ENCODE results near the gene TENM3. TPM values are rescaled to one million over a fixed set of nuclear protein-coding genes. Genes with fewer than 3 reads are reported as not detected.

The TENM3 gene
- total and polyA plus RNA-seq, 2 donors (not counting 3 experiments of a cell fraction or from before 2014, with no cell fraction given) = 3.2 to 6.2 TPM

- no peak overlapping the region for H3K9ac ChIP-seq (replicated peaks; ENCODE audit: extremely low read depth, insufficient read depth, low read length)
- POLR2A ChIA-PET = no interaction called here
- dilution Hi-C loops (cut with MboI; ENCODE audit: extremely low pct_ligation_motif_present, low sequenced_read_pairs) = no loop called here
These were observed 43.7 kb downstream of the TENM3 start for GRCh38 chr4:182286931-182287330.

More at GRCh38 chr4:182286931-182287330, 43.7 kb downstream of the TENM3 start:
- CTCF ChIA-PET = no interaction called here
- H3K27me3 ChIP-seq (ENCODE audit: control insufficient read depth in 2 of 2, insufficient read depth in 2 of 2, low read length in 2 of 2) = no peaks in the 10 kb centered on the region
- no peak overlapping the region for H3K4me2 ChIP-seq (ENCODE audit: insufficient read depth, low read length)
- no peak overlapping the region for H3K4me3 ChIP-seq (replicated peaks in 1 of 3; ENCODE audit: insufficient read depth in 1 of 3, low read depth in 1 of 3, low read length in 3 of 3)
- no peaks in the 10 kb centered on the region for H3K36me3 ChIP-seq (ENCODE audit: control insufficient read depth in 2 of 2, extremely low read depth in 1 of 2, insufficient read depth in 2 of 2, low read length in 2 of 2)
- no peak for FAIRE-seq
- no peak overlapping the region for H3K27ac ChIP-seq (ENCODE audit: insufficient read depth, low read depth, low read length)
- BruUV-seq (replicated peaks) = no TSS peak
- no peaks in the 10 kb centered on the region for H3K4me1 ChIP-seq (ENCODE audit: control insufficient read depth, extremely low read depth, insufficient read depth, low read length)
- H3K9me1 ChIP-seq (replicated peaks; ENCODE audit: control insufficient read depth, extremely low read depth, insufficient read depth, low read length) = no peaks in the 10 kb centered on the region
- no peaks in the 10 kb centered on the region for H3K9me3 ChIP-seq (replicated peaks; ENCODE audit: control insufficient read depth, insufficient read depth, low read length)
- H4K20me1 ChIP-seq (replicated peaks; ENCODE audit: control insufficient read depth, extremely low read depth, insufficient read depth, low read length) = no peaks in the 10 kb centered on the region
- intact Hi-C loops (cut with micrococcal nuclease) = no loop called here
- H3K79me2 ChIP-seq (ENCODE audit: control insufficient read depth, insufficient read depth, low read length) = no peaks in the 10 kb centered on the region
- H2AFZ ChIP-seq (ENCODE audit: low read depth, low read length) = no peak overlapping the region
- TF ChIP-seq FOS (IDR thresholded peaks at IDR 0.05; ENCODE audit: borderline replicate concordance, insufficient read depth, low read length) = no peak
- TF ChIP-seq GATA2 (IDR thresholded peaks at IDR 0.05; ENCODE audit: insufficient read depth, insufficient read length, low read depth, low read length) = no peak
- no peak for TF ChIP-seq EZH2 (IDR thresholded peaks at IDR 0.05; ENCODE audit: borderline replicate concordance, low read depth, low read length, severe bottlenecking)
- no peak for TF ChIP-seq CTCF (IDR thresholded peaks at IDR 0.05; ENCODE audit: extremely low read depth in 1 of 2, insufficient read depth in 1 of 2, low read depth in 1 of 2, low read length in 2 of 2)
- TF ChIP-seq POLR2A (IDR thresholded peaks at IDR 0.05; ENCODE audit: low read depth, low read length) = no peak
- no peak for TF ChIP-seq MAX (IDR thresholded peaks at IDR 0.05; ENCODE audit: insufficient read depth, insufficient read length)
- no peak for TF ChIP-seq POLR2AphosphoS5 (IDR thresholded peaks at IDR 0.05; ENCODE audit: insufficient read depth, low read depth, low read length)
- no peak for TF ChIP-seq JUN (IDR thresholded peaks at IDR 0.05; ENCODE audit: borderline replicate concordance, insufficient read depth, insufficient read length, low read depth)
- TF ChIP-seq MYC (IDR thresholded peaks at IDR 0.05; ENCODE audit: low read depth, low read length) = no peak
- DNase-seq (ENCODE audit: low read depth, low spot score) = no peak
